GM10266 (cell line): ENCODE measurements around the gene ITGA6.

Experiments
- DNase-seq: peaks from one replicate; pipeline ENCODE4 v3.0.0; 2012; ENCODE audit errors: extremely low spot score
- TF ChIP-seq, protein P1 (sequence below): IDR thresholded peaks from 2 replicates; pipeline ENCODE4 v1.5.1; 2012; ENCODE audit warnings: mild to moderate bottlenecking, low read depth; ENCODE audit not compliant: control insufficient read depth, insufficient read depth; ENCODE audit errors: missing control alignments

ITGA6 gene

DNA sequence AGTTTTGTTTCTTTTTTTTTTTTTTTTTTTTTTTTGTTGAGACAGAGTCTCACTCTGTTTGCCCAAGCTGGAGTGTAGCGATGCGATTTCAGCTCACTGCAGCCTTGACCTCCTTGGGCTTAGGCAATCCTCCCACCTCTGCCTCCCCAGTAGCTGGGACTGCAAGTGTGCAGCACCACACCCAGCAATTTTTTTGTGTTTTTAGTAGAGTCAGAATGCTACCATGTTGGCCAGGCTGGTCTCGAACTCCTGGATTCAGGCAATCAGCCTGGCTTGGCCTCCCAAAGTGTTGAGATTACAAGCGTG lies 8.2 kb downstream of the ITGA6 start:
- no peak for DNase-seq
- TF ChIP-seq, protein P1, sequence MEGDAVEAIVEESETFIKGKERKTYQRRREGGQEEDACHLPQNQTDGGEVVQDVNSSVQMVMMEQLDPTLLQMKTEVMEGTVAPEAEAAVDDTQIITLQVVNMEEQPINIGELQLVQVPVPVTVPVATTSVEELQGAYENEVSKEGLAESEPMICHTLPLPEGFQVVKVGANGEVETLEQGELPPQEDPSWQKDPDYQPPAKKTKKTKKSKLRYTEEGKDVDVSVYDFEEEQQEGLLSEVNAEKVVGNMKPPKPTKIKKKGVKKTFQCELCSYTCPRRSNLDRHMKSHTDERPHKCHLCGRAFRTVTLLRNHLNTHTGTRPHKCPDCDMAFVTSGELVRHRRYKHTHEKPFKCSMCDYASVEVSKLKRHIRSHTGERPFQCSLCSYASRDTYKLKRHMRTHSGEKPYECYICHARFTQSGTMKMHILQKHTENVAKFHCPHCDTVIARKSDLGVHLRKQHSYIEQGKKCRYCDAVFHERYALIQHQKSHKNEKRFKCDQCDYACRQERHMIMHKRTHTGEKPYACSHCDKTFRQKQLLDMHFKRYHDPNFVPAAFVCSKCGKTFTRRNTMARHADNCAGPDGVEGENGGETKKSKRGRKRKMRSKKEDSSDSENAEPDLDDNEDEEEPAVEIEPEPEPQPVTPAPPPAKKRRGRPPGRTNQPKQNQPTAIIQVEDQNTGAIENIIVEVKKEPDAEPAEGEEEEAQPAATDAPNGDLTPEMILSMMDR, result no peak

DNA sequence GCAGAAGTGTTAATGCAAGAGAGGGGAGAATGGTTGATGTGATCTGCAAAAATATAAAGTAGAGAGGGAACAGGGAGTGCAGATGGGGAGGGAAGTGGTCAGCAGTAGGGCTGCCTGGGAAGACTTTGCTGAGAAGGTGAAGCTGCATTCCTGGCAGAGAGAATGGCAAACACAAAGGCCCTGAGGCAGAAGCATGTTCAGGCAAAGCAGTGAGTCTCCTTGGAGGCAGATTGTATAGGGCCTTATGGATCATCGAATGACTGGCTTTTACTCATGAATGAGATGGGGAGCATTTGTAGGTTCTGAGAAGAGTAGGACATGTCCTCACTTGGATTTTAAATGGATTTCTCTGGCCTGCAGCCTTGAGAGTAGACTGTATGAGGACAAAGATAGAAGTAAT lies 9.5 kb downstream of the ITGA6 start:
- TF ChIP-seq, protein P1, result no peak

DNA sequence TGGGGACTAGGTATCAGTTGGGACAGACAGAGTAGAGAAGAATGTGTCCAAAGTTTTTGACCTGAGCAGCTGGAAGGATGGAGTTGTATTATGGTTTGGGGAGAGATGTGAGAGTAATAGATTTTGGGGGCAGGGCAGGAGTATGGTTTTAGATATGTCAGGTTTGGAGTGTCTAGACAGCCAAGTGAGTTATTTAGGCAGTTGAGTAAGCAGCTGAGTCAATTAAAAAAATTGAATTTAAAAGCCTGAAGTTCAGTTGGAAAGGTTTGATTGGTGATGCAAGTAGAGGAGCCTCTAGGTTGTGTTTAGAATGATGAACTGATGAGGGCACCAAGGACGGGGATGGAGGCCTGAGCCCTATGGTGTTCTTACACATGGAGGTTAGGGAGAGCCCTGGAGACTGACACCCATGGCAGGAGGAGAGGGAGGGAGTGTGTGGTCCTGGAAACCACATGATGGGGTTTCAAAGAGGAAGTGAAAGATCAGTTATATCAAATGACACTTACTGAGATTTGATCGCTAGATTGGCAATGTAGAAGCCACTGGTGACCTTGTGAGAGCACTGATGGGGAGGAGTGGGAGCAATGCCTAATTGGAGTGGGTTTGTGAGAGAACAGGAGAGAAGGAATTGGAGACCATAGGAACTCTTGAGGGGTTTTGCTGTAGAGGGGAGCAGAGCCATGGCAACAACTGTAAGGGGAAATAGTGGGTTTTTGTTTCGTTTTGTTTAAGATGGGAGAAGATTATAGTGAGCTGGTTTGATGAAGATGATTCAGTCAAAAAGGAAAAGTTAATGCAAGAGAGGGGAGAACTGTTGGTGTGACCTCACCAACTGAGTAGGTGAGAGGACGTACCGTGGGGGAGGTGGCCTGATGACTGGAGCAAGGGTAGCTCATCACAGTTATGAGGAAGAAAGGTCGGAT lies 10.3 kb downstream of the ITGA6 start:
- DNase-seq, result no peak
- TF ChIP-seq, protein P1, result no peak

More for the DNA sequence above, 9.5 kb downstream of the ITGA6 start:
- DNase-seq, result no peak

DNA sequence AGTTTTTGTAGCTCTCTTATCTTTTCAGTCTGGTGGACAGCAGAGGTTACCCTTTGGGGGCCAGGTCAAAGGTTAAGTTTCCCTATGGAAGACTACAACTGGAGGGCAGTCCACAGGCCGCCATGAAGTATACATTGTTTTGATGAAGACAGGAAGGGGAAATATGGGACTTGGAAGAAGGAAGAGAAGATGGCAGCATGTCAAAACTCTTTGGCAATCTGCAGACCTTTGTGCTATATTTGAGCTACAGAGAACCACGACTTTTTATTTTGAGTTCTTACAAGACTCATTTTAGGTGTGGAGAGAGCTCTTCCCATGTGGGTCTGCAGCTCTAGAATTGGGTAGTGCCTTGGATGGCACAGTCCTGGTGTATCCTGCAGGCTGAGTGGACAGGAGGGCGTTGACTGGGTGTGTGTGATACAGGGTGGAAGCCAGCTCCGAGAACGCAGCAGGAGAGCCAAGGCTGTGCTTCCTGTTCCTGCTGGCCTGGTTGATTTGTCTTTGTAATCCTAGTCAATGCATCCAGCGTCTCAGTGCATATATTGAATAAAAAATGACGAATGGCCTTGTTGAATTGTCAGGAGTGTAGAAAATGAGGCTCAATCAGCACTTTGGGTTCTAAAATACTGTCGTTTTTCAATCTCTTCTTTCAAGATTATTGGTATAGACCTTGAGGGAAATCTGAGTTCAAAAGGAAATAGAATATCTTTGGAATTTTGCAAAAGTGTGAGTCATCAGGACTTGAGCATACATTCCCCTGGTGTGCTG lies 11.5 kb downstream of the ITGA6 start:
- TF ChIP-seq, protein P1, result no peak
- DNase-seq, result no peak

DNA sequence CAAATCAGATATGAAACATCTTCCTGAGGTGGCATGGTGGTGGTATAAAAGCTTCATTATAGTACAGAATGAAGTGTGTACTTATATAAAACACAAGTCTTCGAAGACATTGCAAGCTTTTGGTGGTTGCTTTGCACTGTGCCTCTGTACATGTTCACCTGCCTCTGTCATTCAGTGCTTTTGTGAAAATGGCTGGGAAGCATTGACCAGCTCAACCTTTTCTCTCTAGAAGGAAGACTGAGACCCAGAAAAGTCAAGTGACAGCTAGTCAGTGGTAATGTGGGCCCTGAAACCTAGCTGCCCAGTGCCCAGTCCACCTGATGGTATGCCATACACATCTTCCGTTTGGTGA lies 12.1 kb downstream of the ITGA6 start:
- no peak for DNase-seq
- TF ChIP-seq, protein P1, result no peak

DNA sequence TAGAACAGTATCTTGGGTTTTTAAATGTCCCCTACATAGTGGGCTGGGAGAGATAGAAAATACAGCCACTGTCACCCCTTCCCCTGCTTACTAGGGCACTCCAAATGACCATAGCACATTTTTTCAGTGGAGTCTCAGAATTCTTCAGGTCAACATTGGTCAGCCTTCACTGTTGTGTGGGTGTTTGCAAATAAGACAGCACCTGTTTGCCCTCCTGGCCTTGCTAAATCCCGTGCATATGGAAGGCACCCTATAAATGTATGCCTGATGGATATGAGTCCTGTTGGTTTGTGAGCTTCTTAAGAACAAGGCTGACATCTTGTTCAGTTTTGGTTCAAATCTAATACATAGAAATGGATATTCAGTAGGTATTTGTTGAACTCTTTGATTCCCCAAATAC lies 12.5 kb downstream of the ITGA6 start:
- TF ChIP-seq, protein P1, result no peak
- DNase-seq, result no peak

DNA sequence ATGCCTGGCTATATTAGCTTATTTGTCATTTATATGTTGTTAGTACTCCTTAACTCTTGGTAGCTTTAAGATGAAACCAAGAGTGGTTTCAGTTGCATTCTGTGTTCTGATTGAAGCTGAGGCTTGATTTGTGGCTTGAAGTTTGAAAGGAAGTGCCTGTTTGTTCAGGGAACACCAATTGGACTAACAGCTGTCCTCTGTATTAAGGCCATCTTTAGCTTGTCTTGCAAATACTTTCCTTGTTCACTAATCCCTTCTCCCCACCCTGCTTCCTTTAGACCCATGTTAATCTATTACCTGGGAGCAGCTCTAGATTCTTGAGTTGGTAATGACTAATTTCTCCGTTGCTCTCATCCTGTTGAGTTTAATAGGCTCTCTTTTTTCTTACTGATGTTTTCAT lies 13.4 kb downstream of the ITGA6 start:
- TF ChIP-seq, protein P1, result no peak
- no peak for DNase-seq
